HUES64 (cell line): Measurements from ENCODE around the gene CHTF18.
"Not testable (repeated sequence)": the region's sequence is repeated elsewhere in the genome, so short reads cannot be mapped to it uniquely, and the experiment has no call there.

Source experiments
- H3K27ac ChIP-seq: 2 replicates; pipeline ENCODE4 v1.7.0; 2013; ENCODE audit warnings: low read depth, low read length, inconsistent platforms
- H3K27me3 ChIP-seq: 2 replicates; pipeline ENCODE4 v1.6.1; 2013; ENCODE audit warnings: mild to moderate bottlenecking, low read length; ENCODE audit not compliant: insufficient read depth
- H3K36me3 ChIP-seq: 2 replicates; pipeline ENCODE4 v1.6.1; 2013; ENCODE audit warnings: mild to moderate bottlenecking, low read length; ENCODE audit not compliant: insufficient read depth
- H3K4me1 ChIP-seq: 2 replicates; pipeline ENCODE4 v1.6.1; 2013; ENCODE audit warnings: mild to moderate bottlenecking, low read length, moderate library complexity; ENCODE audit not compliant: insufficient read depth
- H3K4me3 ChIP-seq: 2 replicates; pipeline ENCODE4 v1.5.1; 2013; ENCODE audit warnings: mild to moderate bottlenecking, low read length, moderate library complexity
- H3K9ac ChIP-seq: 2 replicates; pipeline ENCODE4 v1.6.1; 2013; ENCODE audit warnings: mild to moderate bottlenecking, low read depth, low read length
- H3K9me3 ChIP-seq: 2 replicates; pipeline ENCODE4 v1.6.1; 2013; ENCODE audit warnings: low read depth, low read length; ENCODE audit not compliant: insufficient read depth
- WGBS: fragments of 150-250, 120-280 bp; methylation state at CpG from one replicate; pipeline ENCODE4 v1.1.7; 2013; ENCODE audit warnings: missing lambda C conversion rate; 5-methylcytosine and 5-hydroxymethylcytosine counted together

CHTF18 gene

DNA sequence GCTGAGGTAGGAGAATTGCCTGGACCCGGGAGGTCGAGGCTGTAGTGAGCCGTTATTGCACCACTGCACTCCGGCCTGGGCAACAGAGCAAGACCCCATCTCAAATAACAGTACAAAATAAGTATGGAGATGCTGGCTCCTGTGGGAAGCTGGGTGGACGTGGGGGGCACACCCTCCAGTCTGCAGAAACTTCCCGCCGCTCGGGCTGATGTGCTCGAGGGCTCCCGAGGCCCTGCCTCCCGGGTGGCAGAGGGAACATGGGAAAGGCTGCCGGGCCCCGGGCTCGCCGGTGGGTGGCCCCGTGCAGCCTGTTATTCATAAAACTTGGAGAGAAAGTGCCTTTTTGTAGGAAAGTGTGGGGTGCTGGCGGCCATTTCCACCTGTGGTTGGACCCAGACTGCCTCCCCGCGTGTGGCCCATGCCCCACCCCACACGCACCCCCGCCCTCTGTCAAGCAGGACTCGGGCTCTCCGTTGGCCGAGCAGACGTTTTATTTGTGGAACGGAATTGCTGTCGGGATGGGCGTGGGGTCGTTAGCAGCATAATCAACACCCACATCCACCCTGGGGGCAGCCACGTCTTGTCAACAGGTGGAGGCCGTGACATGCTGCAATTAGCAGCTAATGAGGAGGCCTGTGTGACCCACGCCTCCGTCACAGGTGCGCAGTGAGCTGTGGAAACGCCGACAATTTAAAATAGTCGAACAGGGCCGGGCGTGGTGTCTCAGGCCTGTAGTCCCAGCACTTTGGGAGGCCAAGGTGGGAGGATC is 40.3 kb upstream of the CHTF18 start:
- H3K4me1 ChIP-seq = peaks cover 8% of the 10 kb centered on the region
- no peaks in the 10 kb centered on the region for H3K27me3 ChIP-seq
- no peak overlapping the region for H3K9ac ChIP-seq
- no peak overlapping the region for H3K27ac ChIP-seq
- no peaks in the 10 kb centered on the region for H3K9me3 ChIP-seq
- H3K4me3 ChIP-seq = no peak overlapping the region
- WGBS = 92% methylated on average over 39 of the region's 39 CpGs
- no peaks in the 10 kb centered on the region for H3K36me3 ChIP-seq

DNA sequence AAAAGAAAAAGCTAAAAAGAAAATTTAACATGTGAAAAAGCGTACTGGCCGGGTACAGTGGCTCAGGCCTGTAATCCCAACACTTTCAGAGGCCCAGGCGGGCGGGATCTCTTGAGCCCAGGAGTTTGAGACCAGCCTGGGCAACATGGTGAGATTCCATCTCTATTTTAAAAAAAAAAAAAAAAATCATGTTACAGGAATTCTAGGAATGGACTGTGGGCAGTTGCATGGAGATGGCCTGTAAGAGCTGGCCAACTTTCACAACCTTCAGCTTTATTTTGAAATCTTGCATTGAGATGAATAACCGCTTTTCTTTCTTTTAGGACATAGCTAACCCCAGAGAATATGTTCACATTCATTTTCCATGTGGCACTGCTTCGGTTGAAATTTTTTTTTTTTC is 39.4 kb upstream of the CHTF18 start:
- Histone ChIP-seq H3K27ac (no peak overlapping the region), H3K4me3 (no peak overlapping the region), H3K9ac (no peak overlapping the region), H3K36me3 (no peaks in the 10 kb centered on the region), H3K9me3 (no peaks in the 10 kb centered on the region), H3K4me1 (peaks cover 8% of the 10 kb centered on the region), H3K27me3 (no peaks in the 10 kb centered on the region)
- WGBS = 96% methylated on average over 6 of the region's 6 CpGs

DNA sequence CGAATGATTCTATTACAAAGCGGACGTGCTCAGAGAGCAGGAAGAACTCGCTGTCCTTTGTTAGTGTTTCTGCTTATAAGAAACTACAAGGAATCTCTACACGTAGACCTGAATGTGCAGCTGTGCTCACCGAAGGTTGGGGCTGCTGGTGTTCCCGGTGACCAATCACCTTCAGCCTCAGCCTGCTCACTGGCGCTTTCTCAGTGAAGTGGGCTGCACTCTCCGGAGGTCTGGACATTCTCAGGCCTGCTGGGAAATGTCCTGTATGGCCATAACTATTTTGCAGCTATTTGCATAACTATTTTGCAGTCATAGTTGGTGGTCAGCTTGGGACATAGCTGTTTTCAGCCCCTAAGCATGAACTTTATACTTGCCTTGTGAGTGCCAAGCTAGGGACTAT is 37.9 kb upstream of the CHTF18 start:
- no peaks in the 10 kb centered on the region for H3K27me3 ChIP-seq
- H3K9ac ChIP-seq = no peak overlapping the region
- no peaks in the 10 kb centered on the region for H3K36me3 ChIP-seq
- H3K4me3 ChIP-seq = no peak overlapping the region
- H3K27ac ChIP-seq = no peak overlapping the region
- WGBS = 80% methylated on average over 9 of the region's 9 CpGs
- peaks cover 8% of the 10 kb centered on the region for H3K4me1 ChIP-seq
- H3K9me3 ChIP-seq = no peaks in the 10 kb centered on the region

DNA sequence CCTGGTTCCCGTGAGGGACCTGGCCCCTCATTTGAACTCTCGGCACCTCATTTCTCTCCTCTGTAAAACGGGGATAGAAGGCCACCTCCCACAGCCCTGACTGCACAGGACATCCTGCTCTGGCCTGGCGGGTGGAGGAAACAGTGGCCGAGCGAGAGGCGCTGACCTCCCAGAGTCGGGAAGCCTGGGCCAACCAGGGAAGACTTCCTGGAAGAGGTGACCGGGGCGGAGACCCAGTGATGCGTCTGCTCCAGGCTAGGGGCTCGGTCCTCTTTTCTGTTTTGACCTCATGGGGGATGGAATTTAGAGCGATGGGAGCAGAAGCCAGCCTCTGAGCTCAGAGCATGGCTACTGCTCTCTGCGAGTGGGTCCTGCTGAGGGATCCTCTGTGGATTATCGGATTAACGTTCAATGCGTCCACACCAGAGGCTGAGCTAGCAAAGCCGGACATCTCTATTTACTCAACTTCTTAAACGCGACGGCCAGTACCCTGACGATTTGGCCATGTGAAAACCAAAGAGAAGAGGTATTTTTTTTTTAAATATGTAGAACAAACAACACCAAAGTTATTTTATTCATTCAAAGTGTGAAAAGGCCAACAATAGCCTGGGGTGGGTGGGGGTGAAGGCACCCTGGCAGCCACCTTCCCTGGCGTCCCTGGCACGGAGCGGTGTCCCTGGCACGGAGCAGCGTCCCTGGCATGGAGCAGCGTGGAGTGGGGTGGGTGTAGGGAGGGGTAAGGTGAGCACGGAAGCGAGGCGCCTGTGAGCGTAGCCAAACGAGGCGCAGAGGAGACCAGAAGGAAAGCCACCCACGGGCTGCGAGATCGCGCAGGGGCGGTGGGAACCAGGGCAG is 37.0 kb upstream of the CHTF18 start:
- H3K9ac ChIP-seq = no peak overlapping the region
- H3K36me3 ChIP-seq = no peaks in the 10 kb centered on the region
- 66% methylated on average over 39 of the region's 39 CpGs for WGBS
- no peak overlapping the region for H3K4me3 ChIP-seq
- no peaks in the 10 kb centered on the region for H3K27me3 ChIP-seq
- H3K9me3 ChIP-seq = no peaks in the 10 kb centered on the region
- no peak overlapping the region for H3K27ac ChIP-seq
- H3K4me1 ChIP-seq = peaks cover 8% of the 10 kb centered on the region

DNA sequence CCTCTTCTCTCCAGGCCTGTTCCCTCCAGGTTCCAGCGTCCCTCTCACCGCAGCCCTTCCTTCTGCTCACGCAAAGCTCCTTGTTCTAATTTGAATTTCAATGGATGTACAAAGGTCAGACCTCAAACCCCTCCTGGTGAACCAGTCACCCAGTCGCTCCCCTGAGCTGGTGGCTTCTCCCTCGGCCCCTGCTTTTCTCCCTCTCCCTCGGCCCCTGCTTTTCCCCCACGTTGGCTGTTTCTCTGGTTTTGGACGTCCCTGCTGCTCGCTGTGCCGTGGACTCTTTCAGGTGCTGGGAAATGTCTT is 36.5 kb upstream of the CHTF18 start:
- Histone ChIP-seq H3K36me3 (no peaks in the 10 kb centered on the region), H3K27me3 (no peaks in the 10 kb centered on the region), H3K4me3 (no peak overlapping the region), H3K4me1 (peaks cover 8% of the 10 kb centered on the region), H3K9ac (no peak overlapping the region), H3K27ac (no peak overlapping the region), H3K9me3 (no peaks in the 10 kb centered on the region)
- WGBS = 23% methylated on average over 10 of the region's 10 CpGs

DNA sequence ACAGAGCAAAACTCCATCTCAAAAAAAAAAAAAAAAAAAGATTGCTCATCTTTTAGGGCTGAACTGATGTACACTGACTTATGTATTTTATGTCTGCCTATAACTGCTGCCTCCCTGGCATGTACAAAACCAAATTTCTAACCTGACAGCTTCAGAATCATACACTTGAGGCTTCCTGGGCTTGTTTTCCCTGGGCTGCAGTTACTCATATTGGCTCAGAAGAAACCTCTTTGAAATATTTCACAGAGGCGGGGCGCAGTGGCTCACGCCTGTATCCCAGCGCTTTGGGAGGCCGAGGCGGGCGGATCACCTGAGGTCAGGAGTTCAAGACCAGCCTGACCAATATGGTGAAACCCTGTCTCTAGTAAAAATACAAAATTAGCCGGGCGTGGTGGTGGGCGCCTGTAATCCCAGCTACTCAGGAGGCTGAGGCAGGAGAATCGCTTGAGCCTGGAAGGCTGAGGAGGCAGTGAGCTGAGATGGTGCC is 34.3 kb upstream of the CHTF18 start:
- not testable (repeated sequence) for H3K27ac ChIP-seq
- 95% methylated on average over 11 of the region's 11 CpGs for WGBS

DNA sequence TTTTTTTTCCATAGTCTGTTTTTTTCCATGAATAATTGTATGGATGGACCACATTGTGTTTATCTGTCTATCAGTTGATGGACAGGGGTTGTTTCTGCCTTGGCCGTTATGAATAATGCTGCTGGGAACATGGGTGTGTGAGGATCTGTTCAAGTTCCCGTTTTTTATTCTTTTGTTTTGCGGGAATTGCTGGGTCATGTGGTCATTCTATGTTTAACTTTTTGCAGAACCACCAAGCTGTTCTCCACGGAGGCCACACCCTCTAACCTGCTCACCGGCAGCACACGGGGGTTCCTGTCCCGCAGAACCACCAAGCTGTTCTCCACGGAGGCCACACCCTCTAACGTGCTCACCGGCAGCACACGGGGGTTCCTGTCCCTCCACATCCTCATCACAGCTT is 33.8 kb upstream of the CHTF18 start:
- H3K9ac ChIP-seq = no peak overlapping the region
- no peak overlapping the region for H3K4me3 ChIP-seq
- no peaks in the 10 kb centered on the region for H3K27me3 ChIP-seq
- no peaks in the 10 kb centered on the region for H3K36me3 ChIP-seq
- 80% methylated on average over 11 of the region's 11 CpGs for WGBS
- H3K4me1 ChIP-seq = peaks cover 8% of the 10 kb centered on the region
- no peaks in the 10 kb centered on the region for H3K9me3 ChIP-seq
- H3K27ac ChIP-seq = no peak overlapping the region

More for the DNA sequence above, 34.3 kb upstream of the CHTF18 start:
- not testable (repeated sequence) for H3K27me3 ChIP-seq, H3K4me3 ChIP-seq, H3K4me1 ChIP-seq, H3K9ac ChIP-seq, H3K36me3 ChIP-seq, H3K9me3 ChIP-seq

DNA sequence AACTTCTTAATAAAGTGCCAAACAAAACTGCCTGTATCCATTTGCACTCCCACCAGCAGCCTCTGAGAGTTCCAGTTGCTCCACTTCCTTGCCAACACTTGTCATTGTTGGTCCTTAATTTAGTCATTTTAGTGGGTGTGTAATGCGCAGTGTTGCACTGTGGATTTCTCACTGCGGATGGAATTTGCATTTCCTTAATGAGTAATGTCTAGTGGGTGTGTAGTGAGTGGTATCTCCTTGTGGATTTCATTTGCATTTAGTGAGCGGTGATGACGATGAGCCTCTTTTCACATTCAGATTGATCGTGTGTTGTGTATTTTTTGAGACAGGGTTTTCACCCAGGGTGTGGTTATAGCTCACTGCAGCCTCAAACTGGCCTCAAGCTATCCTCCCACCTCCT is 32.0 kb upstream of the CHTF18 start:
- H3K36me3 ChIP-seq = no peaks in the 10 kb centered on the region
- WGBS = 95% methylated on average over 5 of the region's 5 CpGs
- H3K27me3 ChIP-seq = no peaks in the 10 kb centered on the region
- no peak overlapping the region for H3K27ac ChIP-seq
- H3K9me3 ChIP-seq = no peaks in the 10 kb centered on the region
- H3K9ac ChIP-seq = no peak overlapping the region
- H3K4me3 ChIP-seq = no peak overlapping the region
- H3K4me1 ChIP-seq = peaks cover 8% of the 10 kb centered on the region

DNA sequence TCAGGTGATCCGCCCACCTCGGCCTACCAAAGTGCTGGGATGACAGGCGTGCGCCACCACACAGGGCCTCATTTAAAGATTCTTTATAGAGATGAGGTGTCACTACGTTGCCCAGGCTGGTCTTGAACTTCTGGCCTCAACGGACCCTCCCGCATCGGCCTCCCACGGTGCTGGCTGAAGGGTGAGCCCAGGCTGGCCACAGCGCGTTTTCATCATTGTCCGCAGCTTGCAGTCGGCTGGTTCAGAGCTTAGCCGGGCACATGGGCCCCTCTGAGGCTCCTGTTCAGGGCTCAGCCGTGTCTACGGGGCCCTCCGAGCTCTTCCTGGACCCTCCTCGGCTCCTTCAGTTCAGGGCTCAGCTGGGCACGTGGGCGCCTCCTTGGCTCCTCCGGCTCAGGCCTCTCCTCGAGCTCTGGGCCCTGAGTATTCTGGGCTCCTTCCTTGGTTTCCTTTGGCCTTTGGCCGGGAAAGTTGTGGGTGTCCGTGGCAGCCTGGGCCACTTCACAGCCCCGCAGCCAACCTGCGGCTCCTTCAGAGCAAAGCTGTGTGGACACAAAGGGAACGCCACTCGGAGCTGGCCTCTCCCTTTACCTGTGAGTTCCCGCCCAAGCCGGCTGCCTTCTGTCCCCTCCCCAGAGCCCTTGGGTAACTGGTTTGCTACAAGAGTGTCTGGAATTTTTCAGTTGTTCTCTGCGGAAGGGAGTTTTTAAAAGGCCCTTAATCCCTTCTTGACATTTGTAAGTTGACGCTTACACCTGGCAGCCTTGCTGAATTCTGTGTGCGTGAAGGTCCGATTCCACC is 29.1 kb upstream of the CHTF18 start:
- Histone ChIP-seq H3K27me3 (no peaks in the 10 kb centered on the region), H3K4me1 (no peaks in the 10 kb centered on the region), H3K9me3 (no peaks in the 10 kb centered on the region), H3K4me3 (no peak overlapping the region), H3K9ac (no peak overlapping the region), H3K36me3 (no peaks in the 10 kb centered on the region), H3K27ac (no peak overlapping the region)
- WGBS = 93% methylated on average over 34 of the region's 34 CpGs

DNA sequence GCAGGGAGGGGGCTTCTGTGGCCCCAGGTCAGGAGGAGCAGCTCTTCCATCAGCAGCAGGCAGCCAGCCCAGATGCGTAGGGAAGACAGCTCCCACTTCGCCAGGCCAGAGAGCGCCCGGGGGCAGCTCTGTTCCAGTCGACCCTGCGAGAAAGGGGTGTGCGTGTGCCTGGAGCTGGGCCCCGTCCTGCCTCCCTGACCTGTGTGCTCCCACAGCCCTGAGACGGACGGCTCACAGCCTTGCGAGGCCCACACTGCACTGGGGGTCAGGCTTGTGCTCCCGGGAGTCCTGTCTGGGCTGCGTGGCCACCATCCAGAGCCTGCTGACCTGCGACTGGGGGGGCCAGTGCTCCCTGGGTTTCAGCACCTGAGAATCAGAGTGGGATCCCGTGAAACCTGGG is 28.4 kb upstream of the CHTF18 start:
- H3K4me3 ChIP-seq = no peak overlapping the region
- no peak overlapping the region for H3K27ac ChIP-seq
- H3K36me3 ChIP-seq = no peaks in the 10 kb centered on the region
- H3K9ac ChIP-seq = no peak overlapping the region
- no peaks in the 10 kb centered on the region for H3K27me3 ChIP-seq
- 91% methylated on average over 15 of the region's 15 CpGs for WGBS
- no peaks in the 10 kb centered on the region for H3K9me3 ChIP-seq
- no peaks in the 10 kb centered on the region for H3K4me1 ChIP-seq
